Caco-2 (cell line): ENCODE results near the gene CAPZA1. TPM values are rescaled to one million over a fixed set of nuclear protein-coding genes. Genes with fewer than 3 reads are reported as not detected.
"Not testable (repeated sequence)": the region's sequence is repeated elsewhere in the genome, so short reads cannot be mapped to it uniquely, and the experiment has no call there.

Source experiments
- BruUV-seq: library from RNA; stranded (reverse); fragments of 400-500 nt; replicated peaks from 2 replicates; lab custom pipeline; 2021; lab: Mats Ljungman, UMichigan
- CTCF ChIA-PET: fragments of 300-600 bp; sonication (Branson Sonifier 250); formaldehyde crosslinking; loops from one replicate; lab custom pipeline; 2022; ENCODE audit warnings: antibody characterized with exemption; lab: Charles Lee
- POLR2A ChIA-PET: fragments of 300-600 bp; sonication (Branson Sonifier 250); formaldehyde crosslinking; loops from one replicate; lab custom pipeline; 2022; ENCODE audit warnings: antibody characterized with exemption; lab: Charles Lee
- DNase-seq, 2 experiments: peaks; one replicate each; pipeline versions ENCODE4 v3.0.0 to v3.0.0-alpha.2; 2020 to 2022
- H3K27me3 ChIP-seq: replicated peaks from 2 replicates; pipeline ENCODE4 v1.6.0; 2011; ENCODE audit warnings: low read length; ENCODE audit not compliant: control insufficient read depth, insufficient read depth
- H3K36me3 ChIP-seq: 2 replicates; pipeline ENCODE4 v1.5.1; 2011; ENCODE audit warnings: low read length; ENCODE audit not compliant: control insufficient read depth, insufficient read depth
- H3K4me1 ChIP-seq: fragments of 250-450 bp; sonication (Bioruptor Pico); 2 replicates; pipeline ENCODE4 v1.5.1; 2020; ENCODE audit warnings: mild to moderate bottlenecking
- H3K4me3 ChIP-seq: 2 replicates; pipeline ENCODE4 v1.5.1; 2011; ENCODE audit warnings: low read depth, mild to moderate bottlenecking, control low read depth, low read length
- H3K9me3 ChIP-seq: fragments of 250-450 bp; sonication (Bioruptor Pico); 2 replicates; pipeline ENCODE4 v1.5.1; 2020; ENCODE audit warnings: mild to moderate bottlenecking, moderate library complexity
- H3K27ac Mint-ChIP-seq: one replicate; pipeline ENCODE4 v1.8.0; 2022; ENCODE audit warnings: mixed read lengths; ENCODE audit not compliant: unreplicated experiment
- H3K27me3 Mint-ChIP-seq: one replicate; pipeline ENCODE4 v1.8.0; 2022; ENCODE audit warnings: mixed read lengths; ENCODE audit not compliant: insufficient read depth, unreplicated experiment
- H3K36me3 Mint-ChIP-seq: one replicate; pipeline ENCODE4 v1.8.0; 2022; ENCODE audit warnings: mild to moderate bottlenecking, mixed read lengths; ENCODE audit not compliant: insufficient read depth, unreplicated experiment
- H3K4me1 Mint-ChIP-seq: one replicate; pipeline ENCODE4 v1.8.0; 2022; ENCODE audit warnings: low read depth, mixed read lengths; ENCODE audit not compliant: unreplicated experiment
- H3K4me3 Mint-ChIP-seq: one replicate; pipeline ENCODE4 v1.8.0; 2022; ENCODE audit warnings: mild to moderate bottlenecking, moderate library complexity, mixed read lengths; ENCODE audit not compliant: unreplicated experiment
- H3K9me3 Mint-ChIP-seq: one replicate; pipeline ENCODE4 v1.8.0; 2022; ENCODE audit warnings: mixed read lengths; ENCODE audit not compliant: unreplicated experiment
- intact Hi-C: fragments of 100-400 bp; cut with micrococcal nuclease; formaldehyde crosslinking; loops from one replicate; pipeline ENCODE4 v1.10.0; 2022; ENCODE audit not compliant: unreplicated experiment
- total RNA-seq: library from RNA; stranded (reverse); gene quantifications from 2 replicates; pipeline ENCODE4 v1.2.3, GENCODE V29; 2022
- TF ChIP-seq, protein P1 (sequence below), 2 experiments: fragments of 200-600 bp in 1 of 2; IDR thresholded peaks; 1 replicate in 1 of 2; 2 replicates in 1 of 2; pipeline versions ENCODE4 v1.5.1 to v1.8.0; 2011 to 2022; ENCODE audit warnings: antibody characterized with exemption in 1 of 2, control low read depth in 1 of 2, inconsistent platforms in 1 of 2, low read depth in 1 of 2, low read length in 1 of 2, mild to moderate bottlenecking in 1 of 2, moderate library complexity in 1 of 2; ENCODE audit not compliant: insufficient read depth in 1 of 2, severe bottlenecking in 1 of 2, unreplicated experiment in 1 of 2

CAPZA1 gene
- total RNA-seq, 1 experiment from 2014 or later: 82.4 TPM

- Mint-ChIP-seq H3K27me3 (no peaks in the 10 kb centered on the region), H3K36me3 (peaks cover 10% of the 10 kb centered on the region), H3K9me3 (no peaks in the 10 kb centered on the region), H3K4me3 (no peak overlapping the region), H3K27ac (no peak overlapping the region), H3K4me1 (peaks cover 29% of the 10 kb centered on the region)
- peaks cover 32% of the 10 kb centered on the region for H3K4me1 ChIP-seq
- TF ChIP-seq, protein P1, sequence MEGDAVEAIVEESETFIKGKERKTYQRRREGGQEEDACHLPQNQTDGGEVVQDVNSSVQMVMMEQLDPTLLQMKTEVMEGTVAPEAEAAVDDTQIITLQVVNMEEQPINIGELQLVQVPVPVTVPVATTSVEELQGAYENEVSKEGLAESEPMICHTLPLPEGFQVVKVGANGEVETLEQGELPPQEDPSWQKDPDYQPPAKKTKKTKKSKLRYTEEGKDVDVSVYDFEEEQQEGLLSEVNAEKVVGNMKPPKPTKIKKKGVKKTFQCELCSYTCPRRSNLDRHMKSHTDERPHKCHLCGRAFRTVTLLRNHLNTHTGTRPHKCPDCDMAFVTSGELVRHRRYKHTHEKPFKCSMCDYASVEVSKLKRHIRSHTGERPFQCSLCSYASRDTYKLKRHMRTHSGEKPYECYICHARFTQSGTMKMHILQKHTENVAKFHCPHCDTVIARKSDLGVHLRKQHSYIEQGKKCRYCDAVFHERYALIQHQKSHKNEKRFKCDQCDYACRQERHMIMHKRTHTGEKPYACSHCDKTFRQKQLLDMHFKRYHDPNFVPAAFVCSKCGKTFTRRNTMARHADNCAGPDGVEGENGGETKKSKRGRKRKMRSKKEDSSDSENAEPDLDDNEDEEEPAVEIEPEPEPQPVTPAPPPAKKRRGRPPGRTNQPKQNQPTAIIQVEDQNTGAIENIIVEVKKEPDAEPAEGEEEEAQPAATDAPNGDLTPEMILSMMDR (IDR thresholded peaks at IDR 0.05; ENCODE audit: insufficient read depth in 1 of 2, low read depth in 1 of 2, low read length in 1 of 2, severe bottlenecking in 1 of 2, unreplicated experiment in 1 of 2): no peak
- no TSS peak for BruUV-seq
- H3K9me3 ChIP-seq: no peaks in the 10 kb centered on the region
- no peaks in the 10 kb centered on the region for H3K36me3 ChIP-seq
- ChIA-PET POLR2A (no interaction called here), CTCF (no interaction called here)
- intact Hi-C loops: no loop called here
- no peak for DNase-seq
- H3K4me3 ChIP-seq: no peak overlapping the region
- H3K27me3 ChIP-seq: no peaks in the 10 kb centered on the region
Measured at GRCh38 chr1:112638110-112638428, 18.4 kb downstream of the CAPZA1 start.

GRCh38 chr1:112640437-112640836 is 20.8 kb downstream of the CAPZA1 start:
- POLR2A ChIA-PET, CTCF ChIA-PET, H3K36me3 ChIP-seq, H3K9me3 Mint-ChIP-seq, H3K4me3 ChIP-seq, DNase-seq, H3K27me3 Mint-ChIP-seq, H3K4me3 Mint-ChIP-seq, H3K36me3 Mint-ChIP-seq, intact Hi-C loops, H3K27ac Mint-ChIP-seq, H3K9me3 ChIP-seq, H3K27me3 ChIP-seq, BruUV-seq: not testable (repeated sequence)
- H3K4me1 Mint-ChIP-seq: peaks cover 15% of the 10 kb centered on the region
- peaks cover 12% of the 10 kb centered on the region; the same call in 1 of the 2 replicates for H3K4me1 ChIP-seq

- DNase-seq: no peak
- Histone ChIP-seq H3K4me3 (no peak overlapping the region), H3K27me3 (no peaks in the 10 kb centered on the region), H3K9me3 (no peaks in the 10 kb centered on the region), H3K36me3 (no peaks in the 10 kb centered on the region), H3K4me1 (no peaks in the 10 kb centered on the region)
- CTCF ChIA-PET: no interaction called here
- Mint-ChIP-seq H3K4me1 (peaks cover 2% of the 10 kb centered on the region), H3K4me3 (no peak overlapping the region), H3K36me3 (peaks cover 2% of the 10 kb centered on the region), H3K27me3 (no peaks in the 10 kb centered on the region), H3K27ac (no peak overlapping the region), H3K9me3 (no peaks in the 10 kb centered on the region)
- intact Hi-C loops: no loop called here
- TF ChIP-seq, protein P1 (IDR thresholded peaks at IDR 0.05; ENCODE audit: insufficient read depth in 1 of 2, low read depth in 1 of 2, low read length in 1 of 2, severe bottlenecking in 1 of 2, unreplicated experiment in 1 of 2): no peak
- no TSS peak for BruUV-seq
- POLR2A ChIA-PET: no interaction called here
Measured at GRCh38 chr1:112643080-112643479, 23.4 kb downstream of the CAPZA1 start.

DNA sequence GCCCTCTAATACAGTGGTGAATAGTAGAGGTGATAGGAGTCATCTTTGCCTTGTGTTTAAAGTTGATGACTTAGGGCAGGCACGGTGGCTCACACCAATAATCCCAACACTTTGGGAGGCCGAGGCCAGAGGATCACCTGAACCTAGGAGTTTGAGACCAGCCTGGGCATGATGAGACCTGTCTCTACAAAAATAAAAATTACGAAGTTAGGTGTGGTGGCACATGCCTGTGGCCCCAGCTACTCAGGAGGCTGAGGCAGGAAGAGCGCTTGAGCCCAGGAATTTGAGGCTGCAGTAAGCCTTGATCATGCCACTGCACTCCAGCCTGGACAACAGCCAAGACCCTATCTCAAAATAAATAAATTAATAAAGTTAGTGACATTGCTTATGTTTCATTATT is 26.6 kb downstream of the CAPZA1 start:
- TF ChIP-seq, protein P1 (IDR thresholded peaks at IDR 0.05; ENCODE audit: insufficient read depth in 1 of 2, low read depth in 1 of 2, low read length in 1 of 2, severe bottlenecking in 1 of 2, unreplicated experiment in 1 of 2): no peak
- Mint-ChIP-seq H3K27me3 (no peaks in the 10 kb centered on the region), H3K9me3 (no peaks in the 10 kb centered on the region), H3K4me3 (no peak overlapping the region), H3K27ac (peak overlapping the region; percentile 21), H3K36me3 (peaks cover 20% of the 10 kb centered on the region), H3K4me1 (no peaks in the 10 kb centered on the region)
- no peak for DNase-seq
- ChIA-PET POLR2A (no interaction called here), CTCF (no interaction called here)
- no TSS peak for BruUV-seq
- H3K9me3 ChIP-seq: no peaks in the 10 kb centered on the region
- intact Hi-C loops: no loop called here
- no peak overlapping the region for H3K4me3 ChIP-seq
- H3K4me1 ChIP-seq: no peaks in the 10 kb centered on the region
- H3K27me3 ChIP-seq: no peaks in the 10 kb centered on the region
- H3K36me3 ChIP-seq: no peaks in the 10 kb centered on the region
